ENCODE measurements around the gene TTLL9. TPM values are rescaled to one million over a fixed set of nuclear protein-coding genes. Genes with fewer than 3 reads are reported as not detected.
"Not testable (repeated sequence)": the region's sequence is repeated elsewhere in the genome, so short reads cannot be mapped to it uniquely, and the experiment has no call there.

The TTLL9 gene
- total RNA-seq, 2 experiments from 2014 or later: not detected

DNA sequence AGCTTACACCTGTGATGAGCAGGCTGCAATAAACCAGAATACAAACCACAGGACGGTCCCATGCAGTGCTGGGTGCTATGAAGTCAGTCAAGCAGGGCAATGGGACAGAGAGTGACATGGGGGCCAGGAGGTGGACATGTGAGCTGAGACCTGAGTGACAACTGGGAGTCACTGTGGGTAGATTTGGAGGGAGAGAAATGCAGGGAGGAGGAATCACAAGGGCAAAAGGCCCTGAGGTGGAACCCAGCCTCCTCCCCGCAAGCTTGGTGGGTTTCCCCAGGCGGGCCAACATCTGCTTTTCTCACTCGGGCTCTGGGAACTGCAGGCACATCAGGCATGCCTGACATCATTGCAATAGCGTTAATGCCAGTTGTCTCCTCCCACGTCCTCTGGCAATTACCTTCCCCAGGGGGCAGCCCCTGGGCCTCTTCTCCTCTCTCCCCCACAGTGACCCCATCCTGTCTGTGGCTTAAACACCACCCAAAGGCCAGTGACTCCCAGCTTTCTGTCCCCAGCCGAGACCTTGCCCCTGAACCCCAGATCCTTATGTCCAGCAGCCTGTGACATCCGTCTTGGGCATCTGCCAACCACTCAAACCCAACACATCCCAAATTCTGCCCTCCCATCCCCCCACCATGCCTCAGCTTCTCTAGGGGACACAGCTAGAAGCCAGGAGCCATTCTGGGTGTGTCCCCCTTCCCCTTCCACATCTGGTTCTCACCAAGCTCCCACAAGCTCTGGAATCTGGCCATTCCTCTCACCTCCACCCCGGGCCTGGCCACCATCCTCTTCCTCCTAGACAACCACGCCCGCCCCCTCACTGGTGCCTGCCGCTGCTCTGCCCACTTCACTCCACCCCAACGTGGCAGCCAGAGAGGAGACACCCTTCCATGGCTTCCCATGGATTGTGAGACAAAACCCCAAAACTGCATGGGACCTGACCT, 53.2 kb downstream of the TTLL9 start:
- H3K27ac Mint-ChIP-seq: no peak overlapping the region
- no peak for ATAC-seq
- H3K27me3 Mint-ChIP-seq: peaks cover 21% of the 10 kb centered on the region
- no peak for DNase-seq
- no peaks in the 10 kb centered on the region for H3K9me3 Mint-ChIP-seq (ENCODE audit: low read depth)
- no peaks in the 10 kb centered on the region for H3K36me3 Mint-ChIP-seq
- no peaks in the 10 kb centered on the region for H3K4me1 Mint-ChIP-seq
- no peak overlapping the region for H3K4me3 Mint-ChIP-seq
- CTCF ChIA-PET: no interaction called here

GRCh38 chr20:31924561-31924960, 54.1 kb downstream of the TTLL9 start:
- DNase-seq: no peak
- no peak for ATAC-seq
- Mint-ChIP-seq H3K9me3 (ENCODE audit: low read depth) (no peaks in the 10 kb centered on the region), H3K4me1 (no peaks in the 10 kb centered on the region), H3K27ac (no peak overlapping the region), H3K4me3 (no peak overlapping the region), H3K27me3 (peaks cover 19% of the 10 kb centered on the region), H3K36me3 (no peaks in the 10 kb centered on the region)
- CTCF ChIA-PET: no interaction called here

DNA sequence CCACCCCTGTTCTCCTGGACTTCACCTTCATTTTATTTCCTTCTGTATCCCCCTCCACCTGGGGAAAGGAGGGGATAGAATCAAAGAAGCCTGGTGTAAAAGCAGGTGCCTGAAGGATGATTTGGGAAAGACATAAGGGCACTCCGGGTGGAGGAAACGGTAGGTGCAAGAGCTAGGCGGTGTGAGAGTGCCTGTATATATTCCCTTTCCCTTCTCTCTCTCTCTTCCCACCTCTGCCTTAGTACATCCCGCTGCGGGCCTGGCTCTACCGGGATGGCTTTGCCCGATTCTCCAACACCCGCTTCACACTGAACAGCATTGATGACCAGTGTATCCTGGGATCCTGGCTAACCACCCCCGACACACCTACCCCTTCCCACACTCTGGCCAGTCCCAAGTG, 55.2 kb downstream of the TTLL9 start:
- Mint-ChIP-seq H3K36me3 (no peaks in the 10 kb centered on the region), H3K27me3 (peaks cover 20% of the 10 kb centered on the region), H3K27ac (no peak overlapping the region), H3K4me1 (no peaks in the 10 kb centered on the region), H3K4me3 (no peak overlapping the region), H3K9me3 (ENCODE audit: low read depth) (no peaks in the 10 kb centered on the region)
- CTCF ChIA-PET: no interaction called here
- no peak for ATAC-seq
- no peak for DNase-seq

- Mint-ChIP-seq H3K9me3 (ENCODE audit: low read depth) (no peaks in the 10 kb centered on the region), H3K4me3 (no peak overlapping the region), H3K36me3 (no peaks in the 10 kb centered on the region), H3K4me1 (no peaks in the 10 kb centered on the region), H3K27ac (no peak overlapping the region), H3K27me3 (peaks cover 26% of the 10 kb centered on the region)
- no peak for DNase-seq
- ATAC-seq: no peak
- CTCF ChIA-PET: no interaction called here
Observed at GRCh38 chr20:31926493-31926892, 56.1 kb downstream of the TTLL9 start.

DNA sequence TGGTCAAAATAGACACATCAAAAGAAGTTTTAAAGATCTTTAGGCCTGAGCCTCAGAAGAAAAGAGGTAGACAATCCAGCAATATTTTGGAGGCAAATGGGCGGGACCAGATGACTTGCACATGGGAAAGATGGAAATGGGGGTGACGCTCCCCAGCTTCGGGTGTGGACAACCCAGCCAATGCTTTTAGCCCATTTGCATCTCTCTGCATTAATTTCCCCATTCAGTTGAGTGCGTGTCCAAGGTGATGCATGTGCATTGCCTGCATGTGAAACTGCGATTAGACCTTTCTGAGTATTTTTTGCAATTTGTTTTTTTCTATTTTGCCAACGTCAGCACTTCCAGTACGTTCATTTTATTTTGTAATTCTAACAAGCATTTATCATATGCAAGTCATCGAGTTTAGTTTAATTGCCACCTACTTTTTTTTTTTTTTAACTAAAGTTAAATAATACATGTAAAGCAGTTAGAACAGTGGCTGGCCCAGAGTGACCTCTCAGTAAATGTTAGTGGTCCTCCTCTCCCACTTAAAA, 57.3 kb downstream of the TTLL9 start:
- Mint-ChIP-seq H3K9me3 (ENCODE audit: low read depth) (no peaks in the 10 kb centered on the region), H3K4me3 (no peak overlapping the region), H3K27ac (no peak overlapping the region), H3K27me3 (peaks cover 27% of the 10 kb centered on the region), H3K36me3 (no peaks in the 10 kb centered on the region), H3K4me1 (no peaks in the 10 kb centered on the region)
- ATAC-seq (no peak), DNase-seq (no peak)
- CTCF ChIA-PET: no interaction called here

DNA sequence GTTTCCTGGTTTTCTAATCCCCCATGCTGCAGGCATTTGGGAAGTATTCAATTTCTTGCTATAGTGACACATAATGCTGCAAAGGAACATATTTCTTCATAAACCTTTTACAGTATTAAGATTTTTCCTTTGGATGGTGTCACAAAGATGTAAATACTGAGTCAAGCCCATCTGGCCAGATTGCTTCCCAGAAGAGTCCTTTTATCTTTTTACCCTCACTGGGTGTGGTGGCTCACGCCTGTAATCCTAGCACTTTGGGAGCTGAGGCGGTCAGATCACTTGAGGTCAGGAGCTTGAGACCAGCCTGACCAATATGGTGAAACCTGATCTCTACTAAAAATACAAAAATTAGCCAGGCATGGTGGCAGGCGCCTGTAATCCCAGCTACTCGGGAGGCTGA, 59.2 kb downstream of the TTLL9 start:
- peaks cover 27% of the 10 kb centered on the region for H3K27me3 Mint-ChIP-seq
- H3K36me3 Mint-ChIP-seq; H3K4me1 Mint-ChIP-seq; CTCF ChIA-PET; H3K4me3 Mint-ChIP-seq; H3K9me3 Mint-ChIP-seq (ENCODE audit: low read depth); ATAC-seq; H3K27ac Mint-ChIP-seq; DNase-seq: not testable (repeated sequence)

GRCh38 chr20:31930779-31931178, 60.3 kb downstream of the TTLL9 start:
- no peak for ATAC-seq
- no peak overlapping the region for H3K4me3 Mint-ChIP-seq
- H3K9me3 Mint-ChIP-seq (ENCODE audit: low read depth): no peaks in the 10 kb centered on the region
- no peak for DNase-seq
- H3K4me1 Mint-ChIP-seq: no peaks in the 10 kb centered on the region
- no peaks in the 10 kb centered on the region for H3K36me3 Mint-ChIP-seq
- H3K27ac Mint-ChIP-seq: no peak overlapping the region
- peaks cover 27% of the 10 kb centered on the region for H3K27me3 Mint-ChIP-seq
- CTCF ChIA-PET: no interaction called here

GRCh38 chr20:31933698-31934097, 63.3 kb downstream of the TTLL9 start:
- Mint-ChIP-seq H3K27me3 (peaks cover 14% of the 10 kb centered on the region), H3K9me3 (ENCODE audit: low read depth) (no peaks in the 10 kb centered on the region), H3K27ac (no peak overlapping the region), H3K36me3 (no peaks in the 10 kb centered on the region), H3K4me3 (no peak overlapping the region), H3K4me1 (no peaks in the 10 kb centered on the region)
- CTCF ChIA-PET: interaction anchor here (1.2 to 1.3 kb wide), 2 partner anchors 14 to 15 kb away, joined by 3 to 4 read pairs; no protein-coding TSS in a partner anchor
- no peak for DNase-seq
- no peak for ATAC-seq

- DNase-seq (no peak), ATAC-seq (no peak)
- CTCF ChIA-PET: interaction anchor here (1.2 kb wide), 1 partner anchor 17 kb away, joined by 3 read pairs; the partner anchor contains the start of gene PDRG1
- Mint-ChIP-seq H3K36me3 (no peaks in the 10 kb centered on the region), H3K27ac (no peak overlapping the region), H3K4me1 (no peaks in the 10 kb centered on the region), H3K27me3 (peaks cover 10% of the 10 kb centered on the region), H3K4me3 (no peak overlapping the region), H3K9me3 (ENCODE audit: low read depth) (no peaks in the 10 kb centered on the region)
Observed at GRCh38 chr20:31934491-31934890, 64.1 kb downstream of the TTLL9 start.

- DNase-seq (no peak), ATAC-seq (no peak)
- Mint-ChIP-seq H3K27ac (no peak overlapping the region), H3K9me3 (ENCODE audit: low read depth) (no peaks in the 10 kb centered on the region), H3K4me1 (no peaks in the 10 kb centered on the region), H3K27me3 (peaks cover 10% of the 10 kb centered on the region), H3K36me3 (no peaks in the 10 kb centered on the region), H3K4me3 (no peak overlapping the region)
- CTCF ChIA-PET: interaction anchor here (1.2 to 1.4 kb wide), 2 partner anchors 16 to 17 kb away, joined by 3 read pairs; partner anchors contain the start of gene PDRG1
Observed at GRCh38 chr20:31934968-31935764, 64.7 kb downstream of the TTLL9 start.

- H3K4me3 Mint-ChIP-seq: no peak overlapping the region
- H3K36me3 Mint-ChIP-seq: no peaks in the 10 kb centered on the region
- no peak overlapping the region for H3K27ac Mint-ChIP-seq
- no peaks in the 10 kb centered on the region for H3K9me3 Mint-ChIP-seq (ENCODE audit: low read depth)
- DNase-seq (no peak), ATAC-seq (no peak)
- H3K4me1 Mint-ChIP-seq: no peaks in the 10 kb centered on the region
- peaks cover 1% of the 10 kb centered on the region for H3K27me3 Mint-ChIP-seq
- CTCF ChIA-PET: interaction anchor here (0.9 to 1.4 kb wide), 2 partner anchors 16 to 17 kb away, joined by 3 to 5 read pairs; partner anchors contain the start of gene PDRG1
Observed at GRCh38 chr20:31936420-31936819, 66.0 kb downstream of the TTLL9 start.

GRCh38 chr20:31937820-31938219, 67.4 kb downstream of the TTLL9 start:
- ATAC-seq (no peak), DNase-seq (no peak)
- no peaks in the 10 kb centered on the region for H3K36me3 Mint-ChIP-seq
- H3K27me3 Mint-ChIP-seq: no peaks in the 10 kb centered on the region
- H3K4me1 Mint-ChIP-seq: no peaks in the 10 kb centered on the region
- H3K9me3 Mint-ChIP-seq (ENCODE audit: low read depth): no peaks in the 10 kb centered on the region
- H3K27ac Mint-ChIP-seq: no peak overlapping the region
- no peak overlapping the region for H3K4me3 Mint-ChIP-seq
- CTCF ChIA-PET: no interaction called here

- ATAC-seq: no peak
- CTCF ChIA-PET: interaction anchor here (1.0 kb wide), 1 partner anchor 87 kb away, joined by 3 read pairs; no protein-coding TSS in a partner anchor
- no peaks in the 10 kb centered on the region for H3K36me3 Mint-ChIP-seq
Observed at GRCh38 chr20:31939661-31940060, 69.2 kb downstream of the TTLL9 start.

More at GRCh38 chr20:31939661-31940060, 69.2 kb downstream of the TTLL9 start:
- no peak overlapping the region for H3K4me3 Mint-ChIP-seq
- H3K27ac Mint-ChIP-seq: no peak overlapping the region
- no peaks in the 10 kb centered on the region for H3K9me3 Mint-ChIP-seq (ENCODE audit: low read depth)
- no peaks in the 10 kb centered on the region for H3K27me3 Mint-ChIP-seq
- no peak for DNase-seq
- H3K4me1 Mint-ChIP-seq: no peaks in the 10 kb centered on the region
